Raji (cell line): ENCODE data around the gene LYPD1.

Source experiments
- POLR2A ChIP-seq: IDR thresholded peaks from 2 replicates; pipeline ENCODE4 v1.6.1; 2011; ENCODE audit warnings: low read depth, low read length, control low read depth; ENCODE audit not compliant: insufficient read depth

The LYPD1 gene

GRCh38 chr2:132669908-132670495 lies at the start of gene LYPD1:
TSS of gene LYPD1 (minus strand) at chr2:132670205. CDS start at chr2:132669932, 273 bp downstream.
- TF ChIP-seq POLR2A, result no peak

- no peak for TF ChIP-seq POLR2A
Observed at GRCh38 chr2:132719480-132719879, 49.5 kb upstream of the LYPD1 start.

- no peak for TF ChIP-seq POLR2A
Observed at GRCh38 chr2:132716954-132717353, 46.9 kb upstream of the LYPD1 start.

- no peak for TF ChIP-seq POLR2A
Observed at GRCh38 chr2:132715386-132716351, 45.7 kb upstream of the LYPD1 start.

GRCh38 chr2:132703396-132703795 lies 33.4 kb upstream of the LYPD1 start:
- no peak for TF ChIP-seq POLR2A

GRCh38 chr2:132701810-132702209 lies 31.8 kb upstream of the LYPD1 start:
- no peak for TF ChIP-seq POLR2A

GRCh38 chr2:132697556-132698205 lies 27.7 kb upstream of the LYPD1 start:
- no peak for TF ChIP-seq POLR2A

- TF ChIP-seq POLR2A, result no peak
Observed at GRCh38 chr2:132692816-132693215, 22.8 kb upstream of the LYPD1 start.

- no peak for TF ChIP-seq POLR2A
Observed at GRCh38 chr2:132691556-132691955, 21.6 kb upstream of the LYPD1 start.

GRCh38 chr2:132690664-132691303 lies 20.8 kb upstream of the LYPD1 start:
- TF ChIP-seq POLR2A, result no peak

- TF ChIP-seq POLR2A, result no peak
Observed at GRCh38 chr2:132681766-132682165, 11.8 kb upstream of the LYPD1 start.

GRCh38 chr2:132680544-132680943 lies 10.5 kb upstream of the LYPD1 start:
- no peak for TF ChIP-seq POLR2A

- TF ChIP-seq POLR2A, result no peak
Observed at GRCh38 chr2:132678483-132678882, 8.5 kb upstream of the LYPD1 start.

GRCh38 chr2:132677661-132678060 lies 7.7 kb upstream of the LYPD1 start:
- TF ChIP-seq POLR2A, result no peak

GRCh38 chr2:132676999-132677398 lies 7.0 kb upstream of the LYPD1 start:
- no peak for TF ChIP-seq POLR2A
